Fibroblast of lung (primary cell): ENCODE results near the gene SPRY1. TPM values are rescaled to one million over a fixed set of nuclear protein-coding genes. Genes with fewer than 3 reads are reported as not detected.

ENCODE experiments used
- DNase-seq, 2 donors: peaks; one replicate each; pipeline versions ENCODE4 v3.0.0 to v3.0.0-alpha.2; 2010; ENCODE audit warnings: low read depth in 2 of 2
- H2AFZ ChIP-seq: 2 replicates; pipeline ENCODE4 v1.5.1; 2012; ENCODE audit warnings: low read length, control low read depth, inconsistent platforms
- H3K27ac ChIP-seq: 2 replicates; pipeline ENCODE4 v1.5.1; 2011; ENCODE audit warnings: low read length, control low read depth; ENCODE audit not compliant: insufficient read depth
- H3K27me3 ChIP-seq: 2 replicates; pipeline ENCODE4 v1.5.1; 2011; ENCODE audit warnings: mild to moderate bottlenecking, low read length; ENCODE audit not compliant: control insufficient read depth, insufficient read depth
- H3K36me3 ChIP-seq: 2 replicates; pipeline ENCODE4 v1.5.1; 2011; ENCODE audit warnings: low read length; ENCODE audit not compliant: control insufficient read depth, insufficient read depth
- H3K4me1 ChIP-seq: 2 replicates; pipeline ENCODE4 v1.5.1; 2011; ENCODE audit warnings: low read length; ENCODE audit not compliant: control insufficient read depth, insufficient read depth; ENCODE audit errors: extremely low read depth
- H3K4me2 ChIP-seq: 2 replicates; pipeline ENCODE4 v1.5.1; 2011; ENCODE audit warnings: low read length, control low read depth; ENCODE audit not compliant: insufficient read depth; ENCODE audit errors: extremely low read depth
- H3K4me3 ChIP-seq, 4 experiments: fragments of 200-600 bp in 1 of 4; sonication (generic) in 1 of 4; replicated peaks in 1 of 4; 2 replicates each; pipeline ENCODE4 v1.5.1; 2011 to 2016; ENCODE audit warnings: low read length in 4 of 4, low read depth in 3 of 4, mild to moderate bottlenecking in 3 of 4, control low read depth in 2 of 4, inconsistent platforms in 1 of 4, mixed read lengths in 1 of 4; ENCODE audit not compliant: insufficient read depth in 1 of 4; ENCODE audit errors: control extremely low read depth in 1 of 4
- H3K79me2 ChIP-seq: 2 replicates; pipeline ENCODE4 v1.5.1; 2012; ENCODE audit warnings: mild to moderate bottlenecking, low read length, inconsistent platforms; ENCODE audit not compliant: control insufficient read depth, insufficient read depth
- H3K9ac ChIP-seq: 2 replicates; pipeline ENCODE4 v1.5.1; 2011; ENCODE audit warnings: mild to moderate bottlenecking, low read length, control low read depth; ENCODE audit not compliant: insufficient read depth
- H3K9me3 ChIP-seq: 2 replicates; pipeline ENCODE4 v1.5.1; 2012; ENCODE audit warnings: low read depth, low read length; ENCODE audit not compliant: control insufficient read depth, insufficient read depth
- H4K20me1 ChIP-seq: 2 replicates; pipeline ENCODE4 v1.5.1; 2011; ENCODE audit warnings: low read length; ENCODE audit not compliant: control insufficient read depth, insufficient read depth; ENCODE audit errors: extremely low read depth
- CTCF ChIP-seq, 2 donors: IDR thresholded peaks in 1 of 2; conservative IDR thresholded peaks in 1 of 2; 1 replicate in 1 of 2; 2 replicates in 1 of 2; pipeline ENCODE4 v1.5.1; 2011 to 2012; ENCODE audit warnings: low read length in 2 of 2, control low read depth in 1 of 2, inconsistent platforms in 1 of 2, low read depth in 1 of 2, mild to moderate bottlenecking in 1 of 2
- EZH2 ChIP-seq: IDR thresholded peaks from 2 replicates; pipeline ENCODE4 v1.5.1; 2012; ENCODE audit warnings: low read length, control low read depth, mild to moderate bottlenecking; ENCODE audit errors: missing control alignments
- polyA plus RNA-seq, 2 donors: library from polyadenylated mRNA; depleted of rRNA in 1 of 2; stranded (reverse) in 1 of 2; unstranded in 1 of 2; fragments of >200 nt; gene quantifications; 2 replicates each; pipeline ENCODE4 v1.2.1, GENCODE V29; 2011 to 2012; ENCODE audit warnings: missing spikeins in 1 of 2
- total RNA-seq: library from RNA; depleted of rRNA; stranded (reverse); fragments of >200 nt; gene quantifications from 2 replicates; pipeline ENCODE4 v1.2.1, GENCODE V29; 2014

SPRY1 gene
- total and polyA plus RNA-seq, 2 donors (not counting 1 experiment from before 2014, with no cell fraction given): 21.3 to 23.9 TPM

GRCh38 chr4:123433976-123434375, 37.4 kb downstream of the SPRY1 start:
- Histone ChIP-seq H3K79me2 (no peaks in the 10 kb centered on the region), H3K9me3 (no peaks in the 10 kb centered on the region), H3K4me1 (no peaks in the 10 kb centered on the region), H3K4me2 (no peak overlapping the region), H2AFZ (no peak overlapping the region), H3K4me3 (no peak overlapping the region), H3K9ac (no peak overlapping the region), H4K20me1 (no peaks in the 10 kb centered on the region), H3K36me3 (no peaks in the 10 kb centered on the region), H3K27ac (no peak overlapping the region), H3K27me3 (no peaks in the 10 kb centered on the region)
- no peak for TF ChIP-seq CTCF (conservative IDR thresholded peaks at IDR 0.05 in 1 of 2, IDR thresholded peaks at IDR 0.05 in 1 of 2; ENCODE audit: low read depth in 1 of 2, low read length in 2 of 2)
- no peak for DNase-seq

- H3K9ac ChIP-seq: no peak overlapping the region
- H3K27me3 ChIP-seq: no peaks in the 10 kb centered on the region
- H3K4me2 ChIP-seq: no peak overlapping the region
- no peak for DNase-seq
- no peaks in the 10 kb centered on the region for H3K4me1 ChIP-seq
- H3K4me3 ChIP-seq: no peak overlapping the region
- TF ChIP-seq CTCF (conservative IDR thresholded peaks at IDR 0.05 in 1 of 2, IDR thresholded peaks at IDR 0.05 in 1 of 2; ENCODE audit: low read depth in 1 of 2, low read length in 2 of 2): no peak
- TF ChIP-seq EZH2: no peak
- no peak overlapping the region for H2AFZ ChIP-seq
- no peaks in the 10 kb centered on the region for H4K20me1 ChIP-seq
- H3K79me2 ChIP-seq: no peaks in the 10 kb centered on the region
- H3K27ac ChIP-seq: no peak overlapping the region
- H3K36me3 ChIP-seq: no peaks in the 10 kb centered on the region
- H3K9me3 ChIP-seq: no peaks in the 10 kb centered on the region
Observed at GRCh38 chr4:123435246-123436113, 38.9 kb downstream of the SPRY1 start.

GRCh38 chr4:123438031-123438430, 41.4 kb downstream of the SPRY1 start:
- Histone ChIP-seq H3K4me1 (no peaks in the 10 kb centered on the region), H3K4me2 (no peak overlapping the region), H3K79me2 (no peaks in the 10 kb centered on the region), H3K27me3 (no peaks in the 10 kb centered on the region), H4K20me1 (no peaks in the 10 kb centered on the region), H2AFZ (no peak overlapping the region), H3K9ac (no peak overlapping the region), H3K9me3 (no peaks in the 10 kb centered on the region), H3K27ac (no peak overlapping the region), H3K4me3 (no peak overlapping the region), H3K36me3 (no peaks in the 10 kb centered on the region)
- no peak for DNase-seq
- no peak for TF ChIP-seq CTCF (conservative IDR thresholded peaks at IDR 0.05 in 1 of 2, IDR thresholded peaks at IDR 0.05 in 1 of 2; ENCODE audit: low read depth in 1 of 2, low read length in 2 of 2)
- no peak for TF ChIP-seq EZH2
